ENCODE data around the gene PAX8. TPM values are rescaled to one million over a fixed set of nuclear protein-coding genes. Genes with fewer than 3 reads are reported as not detected.
A peak's percentile ranks its signal among the peaks of the same experiment; 100 is the strongest.

The PAX8 gene
- total RNA-seq, 1 donor from 2014 or later, result 0.60 TPM

DNA sequence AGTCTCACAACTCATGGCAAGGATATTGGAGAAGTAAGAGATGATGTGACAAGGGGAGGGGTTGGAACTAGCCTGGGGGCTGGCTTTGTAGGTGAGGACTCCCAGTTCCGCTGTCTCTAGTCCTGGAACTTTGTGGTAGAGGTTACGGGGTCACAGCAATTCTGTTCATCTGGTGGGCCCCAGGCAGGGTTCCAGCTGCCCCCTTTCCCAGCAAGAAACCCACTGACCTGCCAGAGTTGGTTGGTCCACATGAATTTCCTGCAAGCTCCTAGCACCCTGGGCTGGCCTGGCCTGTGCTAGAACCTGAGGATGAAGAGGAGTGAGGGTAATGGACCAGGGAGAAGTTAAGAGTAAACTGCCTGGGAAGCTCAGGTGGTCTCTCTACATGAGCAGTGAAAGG is 63.7 kb downstream of the PAX8 start:
- ATAC-seq, result no peak
- intact Hi-C loops (cut with DNase I), result no loop called here
- DNase-seq (ENCODE audit: missing footprints), result no peak

DNA sequence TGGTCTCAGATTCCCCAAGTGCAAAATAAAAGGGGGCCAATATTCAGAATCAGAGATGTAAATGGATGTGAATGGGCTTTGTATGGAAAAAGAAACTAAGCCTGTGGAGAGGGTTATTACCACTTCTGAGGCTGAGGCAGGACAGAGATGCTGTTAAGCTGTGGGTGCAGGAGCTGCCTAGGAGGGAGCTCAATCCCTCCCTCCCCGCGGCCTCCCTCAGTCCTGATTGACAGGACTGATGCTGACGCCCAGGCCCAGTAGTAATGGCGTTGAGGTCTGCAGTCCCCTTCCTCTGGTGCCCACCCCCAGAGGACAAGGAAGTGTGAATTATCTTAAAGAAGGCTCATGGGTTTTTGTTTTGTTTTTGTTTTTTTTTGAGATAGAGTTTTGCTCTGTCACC is 64.6 kb downstream of the PAX8 start:
- no peak for DNase-seq (ENCODE audit: missing footprints)

DNA sequence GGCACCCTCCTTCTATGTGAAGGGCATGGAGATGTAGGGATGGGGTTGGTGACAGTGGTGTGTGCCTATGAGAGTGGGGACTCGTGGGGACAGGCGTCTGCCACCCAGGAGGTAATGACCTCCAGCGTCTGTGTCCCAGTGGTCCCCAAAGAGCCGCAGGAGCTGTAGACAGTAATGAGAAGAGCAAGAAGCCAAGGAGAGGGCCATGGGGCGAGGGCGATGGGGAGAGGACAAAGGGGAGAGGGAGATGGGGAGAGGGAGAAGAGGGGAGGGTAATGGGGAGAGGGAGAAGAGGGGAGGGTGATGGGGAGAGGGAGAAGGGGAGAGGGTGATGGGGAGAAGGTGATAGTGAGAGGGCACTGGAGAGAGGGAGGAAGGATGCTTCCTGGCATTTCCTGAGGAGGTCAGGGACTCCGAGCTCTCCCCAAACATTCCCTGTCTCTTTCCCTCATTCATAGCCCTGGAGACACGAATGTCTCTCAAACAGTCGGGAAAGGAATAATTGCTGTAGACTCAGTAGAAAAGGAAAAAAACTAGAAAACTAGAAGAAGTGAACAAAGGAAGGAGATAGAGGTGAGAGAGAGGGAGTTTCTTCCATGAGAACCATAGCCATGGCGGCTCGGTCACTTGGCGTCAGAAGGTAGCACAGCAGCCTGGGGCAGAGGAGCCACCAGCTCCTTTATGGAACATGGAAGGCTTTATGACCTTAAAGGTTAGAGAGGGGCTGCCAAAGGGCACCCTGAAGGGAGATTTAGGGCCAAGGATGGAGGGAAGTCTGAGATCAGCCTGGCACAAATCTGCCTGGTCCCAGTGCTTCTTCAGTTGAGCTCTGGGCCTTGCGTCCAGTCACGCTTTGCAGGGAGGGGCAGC is 65.4 kb downstream of the PAX8 start:
- ATAC-seq, result no peak
- no peak for DNase-seq (ENCODE audit: missing footprints)
- intact Hi-C loops (cut with DNase I), result no loop called here

More for the DNA sequence above, 64.6 kb downstream of the PAX8 start:
- no peak for ATAC-seq
- intact Hi-C loops (cut with DNase I), result no loop called here

DNA sequence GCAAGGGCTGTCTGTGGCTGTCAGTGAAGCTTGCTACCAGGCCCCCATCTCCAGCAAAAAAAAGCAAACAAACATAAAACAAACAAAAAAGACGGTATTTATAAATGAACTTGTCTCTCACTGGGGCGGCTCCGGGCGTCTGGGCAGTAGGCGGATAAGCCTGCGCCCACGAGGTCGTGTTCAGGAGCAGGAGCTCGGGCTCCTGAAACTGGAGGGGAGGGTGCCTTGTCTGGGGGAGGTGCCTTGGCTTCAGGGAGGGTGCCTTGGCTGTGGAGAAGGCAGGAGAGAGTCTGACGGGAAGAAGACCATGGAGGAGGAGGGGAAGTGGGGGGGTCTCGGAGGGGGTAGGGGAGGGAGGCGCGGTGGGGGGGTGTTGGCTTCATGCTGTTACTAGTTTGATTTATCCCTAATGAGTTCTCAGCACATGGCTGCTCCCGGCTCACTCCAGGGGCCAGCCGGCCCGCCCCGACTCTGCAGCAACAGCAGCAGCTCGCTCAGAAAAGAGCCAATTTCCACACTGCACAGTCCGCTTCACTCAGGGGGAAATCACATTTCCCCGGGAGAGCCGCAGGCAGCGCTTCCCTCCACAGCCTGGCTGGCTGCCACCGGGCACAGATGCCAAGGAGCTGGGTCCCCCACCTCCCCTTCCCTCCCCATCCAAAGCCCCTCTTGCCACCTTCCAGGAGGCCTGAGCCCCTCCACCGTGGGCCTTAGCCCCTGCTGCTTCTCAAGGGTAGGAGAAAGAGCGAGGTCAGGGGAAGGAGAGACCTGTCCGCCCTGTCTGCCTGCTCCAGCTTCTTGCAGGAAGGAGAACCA is 66.3 kb downstream of the PAX8 start:
- ATAC-seq (peak; percentile 61), DNase-seq (ENCODE audit: missing footprints) (no peak)
- intact Hi-C loops (cut with DNase I), result no loop called here

DNA sequence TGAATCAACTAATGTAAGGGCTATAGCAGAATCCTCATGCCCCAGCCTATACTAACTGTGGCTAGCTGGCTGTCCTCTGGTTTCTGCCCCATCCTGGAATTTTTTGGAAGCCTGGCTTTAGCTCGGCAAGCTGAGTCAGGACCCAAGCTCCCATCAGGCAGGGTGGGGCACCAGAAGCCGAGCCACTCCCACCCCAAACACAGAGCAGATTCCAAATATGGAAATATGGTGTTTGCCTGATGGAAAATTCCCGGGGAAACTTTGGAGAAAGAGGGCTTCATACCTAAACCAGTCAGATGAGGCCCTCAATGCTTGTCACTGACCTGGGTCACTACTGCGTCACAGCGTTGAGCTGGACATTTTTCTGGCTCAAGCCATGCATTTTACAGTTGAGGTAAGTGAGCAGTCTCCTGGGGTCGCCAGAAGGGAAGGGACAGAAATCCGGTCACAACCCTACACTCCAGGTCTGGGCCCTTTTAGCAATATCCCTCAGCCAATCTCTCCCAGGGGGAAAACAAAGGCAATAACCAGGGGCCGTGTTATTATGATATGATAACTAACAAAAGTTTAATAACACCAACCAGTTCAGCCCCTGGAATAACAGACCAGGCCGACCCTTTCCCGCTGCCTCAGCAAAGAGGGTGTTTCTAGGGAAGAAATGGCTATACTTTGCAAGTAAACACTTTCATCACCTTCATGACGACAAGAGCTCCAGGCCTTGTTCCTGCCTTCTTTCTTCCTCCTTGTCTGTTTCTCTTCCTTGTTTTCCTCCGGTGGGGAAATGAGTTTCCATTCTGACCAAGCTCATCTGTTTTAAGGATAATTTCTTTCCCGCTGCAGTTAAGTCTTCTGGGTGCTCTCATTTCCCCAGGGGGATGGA is 67.3 kb downstream of the PAX8 start:
- peak; percentile 53 for ATAC-seq

DNA sequence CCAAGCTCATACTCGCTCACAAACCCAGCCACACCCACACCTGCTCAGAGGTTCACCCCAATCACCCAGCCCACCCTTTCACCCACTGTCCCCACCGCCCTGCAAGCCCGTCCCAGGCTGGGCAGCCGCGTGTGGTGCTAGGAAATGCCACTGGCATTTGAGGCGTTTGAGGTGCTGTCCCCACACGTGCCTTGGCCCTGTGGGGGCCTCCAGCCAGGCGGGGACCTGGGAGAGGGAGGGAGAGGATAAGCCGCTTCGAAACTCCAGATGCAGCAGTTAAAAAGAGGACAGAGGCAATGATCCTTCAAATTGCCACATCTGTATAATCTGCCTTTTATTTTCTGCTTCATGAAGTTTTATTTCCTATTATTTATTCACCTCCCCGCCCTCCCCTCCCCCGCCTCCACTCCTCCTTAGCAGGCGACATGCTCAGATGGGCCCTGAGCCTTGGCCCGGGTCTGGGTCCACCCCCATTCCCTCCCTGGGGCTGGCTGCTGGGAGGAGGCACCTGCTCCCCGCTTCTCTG is 69.0 kb downstream of the PAX8 start:
- intact Hi-C loops (cut with DNase I), result no loop called here
- ATAC-seq (no peak), DNase-seq (ENCODE audit: missing footprints) (no peak)

More for the DNA sequence above, 67.3 kb downstream of the PAX8 start:
- intact Hi-C loops (cut with DNase I), result no loop called here
- no peak for DNase-seq (ENCODE audit: missing footprints)

DNA sequence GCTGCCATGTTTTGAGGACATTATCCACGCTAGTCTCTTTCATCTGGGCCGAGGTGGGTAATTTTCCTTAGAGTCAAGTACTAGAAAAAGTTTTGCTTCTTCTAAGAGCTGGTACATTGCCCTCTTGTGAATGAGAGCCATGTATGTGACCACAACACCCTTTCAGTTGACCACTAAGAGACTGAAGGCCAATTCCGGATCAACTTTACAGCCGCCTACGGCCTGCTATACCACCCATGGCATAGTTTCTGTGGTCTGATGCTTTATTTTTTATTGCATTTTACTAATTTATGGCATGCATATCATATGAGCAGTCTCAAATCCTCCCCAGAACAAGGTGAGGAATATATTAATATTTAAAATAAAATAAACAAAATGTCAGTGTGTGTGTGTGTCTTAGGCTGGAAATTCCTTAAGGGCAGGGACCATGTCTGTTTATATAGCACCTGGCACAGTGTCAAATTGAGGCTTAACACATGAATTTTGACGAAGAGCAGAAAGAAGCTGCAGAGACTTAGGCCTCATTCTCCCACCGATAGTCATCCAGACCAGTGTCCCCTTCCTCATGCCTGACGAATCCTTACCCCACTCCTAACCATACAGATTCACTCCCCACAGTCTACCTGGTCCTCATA is 69.6 kb downstream of the PAX8 start:
- ATAC-seq (no peak), DNase-seq (ENCODE audit: missing footprints) (no peak)
- intact Hi-C loops (cut with DNase I), result no loop called here

DNA sequence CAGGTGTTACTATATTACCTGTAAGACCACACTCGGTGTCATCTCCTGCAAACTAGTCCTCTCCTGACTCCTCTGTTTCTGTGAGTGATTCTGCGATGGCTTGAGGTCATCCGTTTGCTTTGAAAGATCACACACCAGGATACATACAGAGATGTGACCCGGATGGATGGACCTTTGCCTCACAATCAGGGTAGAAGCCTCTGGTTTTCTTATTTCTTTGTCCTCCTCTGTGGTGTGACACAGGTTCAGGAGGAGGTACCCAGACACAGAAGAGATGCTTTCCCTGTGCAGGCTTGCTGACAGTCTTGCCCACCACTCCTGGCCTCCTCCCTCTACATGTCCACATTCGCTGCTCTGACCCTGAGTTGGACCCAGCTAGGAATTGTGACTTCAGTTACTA is 70.3 kb downstream of the PAX8 start:
- no peak for ATAC-seq
- intact Hi-C loops (cut with DNase I), result no loop called here
- no peak for DNase-seq (ENCODE audit: missing footprints)

DNA sequence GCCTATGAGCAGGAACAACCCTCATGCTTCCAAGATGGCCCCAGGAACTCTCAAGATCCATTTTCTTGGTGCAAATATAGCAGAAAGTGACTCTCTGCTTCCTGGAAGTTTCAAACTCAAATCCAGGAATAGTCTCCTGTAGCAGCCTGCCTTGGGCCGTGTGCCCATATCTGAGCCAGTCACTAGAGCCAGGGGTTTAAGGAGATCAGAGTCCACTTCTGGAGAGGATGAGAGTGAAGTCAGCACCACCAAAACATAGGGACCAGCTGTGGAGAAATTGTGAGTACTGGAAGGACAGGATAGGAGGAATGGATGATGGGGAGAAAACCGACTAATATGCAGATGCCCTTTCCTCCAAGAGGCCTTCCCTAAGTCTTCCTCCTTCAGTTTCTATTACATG is 71.7 kb downstream of the PAX8 start:
- ATAC-seq, result no peak
- no peak for DNase-seq (ENCODE audit: missing footprints)
- intact Hi-C loops (cut with DNase I), result no loop called here

DNA sequence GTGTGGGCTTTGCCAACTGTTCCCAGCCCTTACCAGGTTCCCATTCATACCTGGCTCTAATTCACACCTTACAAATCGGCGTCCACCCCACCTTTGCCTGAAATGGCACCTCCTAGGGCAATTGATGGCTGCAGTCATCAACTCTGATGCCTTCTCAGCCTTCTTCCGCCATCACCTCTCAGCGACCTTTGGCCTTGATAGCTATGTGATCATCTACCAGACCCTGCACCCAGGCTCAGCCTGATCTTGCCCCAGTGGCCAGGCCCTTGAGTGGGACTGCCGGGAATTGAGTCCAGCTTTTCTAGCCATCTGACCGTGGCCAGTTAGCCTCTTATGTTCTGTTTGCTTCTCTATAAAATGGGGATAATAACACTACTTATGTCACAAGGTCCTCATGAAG is 72.5 kb downstream of the PAX8 start:
- ATAC-seq (no peak), DNase-seq (ENCODE audit: missing footprints) (no peak)
- intact Hi-C loops (cut with DNase I), result no loop called here

DNA sequence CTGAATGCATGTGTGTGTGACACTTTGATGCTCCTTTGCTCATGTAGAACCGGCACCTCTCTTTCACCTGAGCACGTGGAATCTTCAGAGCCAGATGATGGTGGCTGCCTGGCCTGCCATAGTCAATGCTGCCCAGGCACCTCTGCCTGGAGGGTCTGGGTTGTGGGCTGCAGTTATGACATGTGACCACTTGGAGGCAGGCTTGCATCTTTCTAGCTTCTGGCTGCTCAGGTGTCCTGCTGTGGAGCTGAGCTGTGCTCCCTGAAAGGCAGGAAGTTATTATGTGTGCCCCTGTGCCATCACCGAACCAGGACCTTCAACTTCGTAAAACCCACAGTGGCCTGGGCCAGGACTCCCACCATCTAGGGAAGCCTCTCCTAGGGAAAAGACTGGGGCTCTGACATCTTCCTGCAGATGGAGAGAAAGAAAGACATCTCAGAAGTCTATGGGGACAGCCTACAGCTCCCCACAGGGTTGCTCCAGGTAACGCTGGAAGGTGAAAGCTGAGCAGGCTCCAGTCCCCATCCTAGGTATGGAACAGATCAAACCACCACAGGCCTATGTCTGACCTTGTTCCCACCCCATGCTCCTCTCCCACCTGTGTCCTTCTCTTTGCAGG is 74.7 kb downstream of the PAX8 start:
- ATAC-seq (peak; percentile 58), DNase-seq (ENCODE audit: missing footprints) (peak; percentile 80)
- intact Hi-C loops (cut with DNase I), result loop anchor here (1.0 to 2.0 kb wide), 2 partner anchors 45 to 166 kb away; no protein-coding TSS in a partner anchor

DNA sequence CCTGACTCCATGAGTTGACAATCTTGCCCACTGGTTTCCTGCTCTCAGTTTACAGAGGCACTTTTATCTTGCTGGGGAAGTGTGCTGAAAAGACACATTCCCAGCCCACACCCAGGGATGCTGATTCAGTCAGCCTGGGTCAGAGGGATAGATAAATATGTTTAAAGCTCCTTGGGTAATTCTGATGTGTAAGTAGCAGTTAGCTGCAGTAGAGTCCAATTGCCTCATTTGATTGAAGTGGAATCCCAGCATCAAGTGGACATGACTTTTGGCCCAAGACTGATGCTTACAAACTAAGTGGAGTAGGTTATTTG is 75.5 kb downstream of the PAX8 start:
- ATAC-seq (no peak), DNase-seq (ENCODE audit: missing footprints) (no peak)
- intact Hi-C loops (cut with DNase I), result no loop called here

DNA sequence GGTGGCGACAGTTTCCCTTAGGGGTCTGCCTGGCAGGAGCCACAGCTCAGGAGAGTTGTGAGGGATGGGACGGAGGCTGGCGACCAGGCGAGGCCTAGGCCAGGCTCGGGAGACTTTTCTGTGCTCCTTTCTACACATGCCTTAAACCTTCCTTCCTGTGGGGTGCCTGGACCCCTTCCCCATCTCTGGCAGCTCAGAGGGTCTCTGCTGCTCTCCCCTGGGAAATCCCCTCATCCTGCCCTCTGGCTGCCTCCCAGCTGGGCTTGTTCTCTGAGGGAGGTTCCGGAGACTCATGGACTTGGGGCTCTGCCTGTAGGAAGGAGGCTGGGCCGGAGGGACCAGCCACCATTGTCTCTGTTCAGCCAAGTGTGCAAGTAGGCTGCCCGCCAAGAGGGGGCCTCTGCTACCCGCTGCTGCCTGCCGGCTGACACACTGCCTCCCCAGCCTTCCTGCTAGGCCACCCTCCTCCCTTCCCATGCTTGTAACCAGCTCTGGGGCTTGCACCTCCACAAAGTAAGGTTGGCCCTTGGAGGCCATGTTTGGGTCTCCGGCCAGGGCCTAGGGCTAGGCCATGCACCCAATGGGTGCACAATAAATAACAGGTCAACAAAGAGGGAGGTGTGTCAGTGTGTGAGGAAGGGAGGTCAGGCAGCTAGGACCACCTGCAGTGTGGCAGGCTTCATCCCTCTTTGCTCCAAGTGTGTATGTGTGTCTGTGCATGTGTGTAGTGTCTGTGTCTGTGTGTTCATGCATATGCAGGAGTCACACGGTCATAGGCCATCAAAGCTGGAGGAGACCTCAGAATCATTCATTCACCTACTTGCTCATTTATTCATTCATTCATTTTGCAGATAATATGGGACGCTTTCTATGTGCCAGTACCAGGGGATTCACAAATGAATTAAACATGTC is 76.2 kb downstream of the PAX8 start:
- ATAC-seq (no peak), DNase-seq (ENCODE audit: missing footprints) (no peak)
- intact Hi-C loops (cut with DNase I), result no loop called here

DNA sequence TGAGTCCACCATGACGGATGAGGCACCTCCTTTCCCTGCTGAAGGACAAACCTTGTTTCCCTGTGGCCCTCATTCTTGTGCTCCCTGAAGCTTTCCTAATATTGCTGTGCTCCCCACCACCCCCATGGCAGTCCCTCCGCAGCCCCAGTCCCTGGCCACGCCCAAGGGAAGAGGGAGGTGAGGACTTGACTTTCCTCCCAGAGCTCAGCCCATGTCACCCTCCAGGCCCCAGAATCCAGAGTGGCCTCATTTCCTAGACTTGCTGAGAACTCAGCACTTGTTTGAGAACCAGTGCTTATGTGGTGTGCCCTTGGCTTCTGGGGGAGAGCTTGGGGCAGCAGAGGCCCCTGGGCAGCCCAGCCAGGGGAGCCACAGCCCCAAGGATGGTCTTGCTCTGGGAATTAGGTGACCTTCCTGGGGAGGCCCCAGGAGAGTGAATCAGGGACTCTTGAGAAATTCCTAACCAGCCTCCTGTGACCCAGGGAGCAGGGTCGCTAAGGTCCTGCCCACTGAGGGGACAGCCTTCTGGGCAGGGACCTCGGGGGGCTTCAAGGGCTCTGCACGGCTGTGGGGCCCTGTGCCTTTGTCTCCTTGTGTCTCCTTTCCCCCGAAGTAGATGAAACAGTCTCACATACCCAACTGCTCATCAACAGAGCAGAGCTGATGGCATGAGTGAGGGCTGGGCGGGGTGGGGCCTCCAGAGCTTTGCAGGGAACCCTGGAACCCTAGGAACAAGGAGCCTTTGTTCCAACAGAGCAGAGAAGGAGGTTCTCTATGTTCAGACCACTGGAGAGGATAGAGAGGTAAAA is 77.0 kb downstream of the PAX8 start:
- no peak for ATAC-seq

DNA sequence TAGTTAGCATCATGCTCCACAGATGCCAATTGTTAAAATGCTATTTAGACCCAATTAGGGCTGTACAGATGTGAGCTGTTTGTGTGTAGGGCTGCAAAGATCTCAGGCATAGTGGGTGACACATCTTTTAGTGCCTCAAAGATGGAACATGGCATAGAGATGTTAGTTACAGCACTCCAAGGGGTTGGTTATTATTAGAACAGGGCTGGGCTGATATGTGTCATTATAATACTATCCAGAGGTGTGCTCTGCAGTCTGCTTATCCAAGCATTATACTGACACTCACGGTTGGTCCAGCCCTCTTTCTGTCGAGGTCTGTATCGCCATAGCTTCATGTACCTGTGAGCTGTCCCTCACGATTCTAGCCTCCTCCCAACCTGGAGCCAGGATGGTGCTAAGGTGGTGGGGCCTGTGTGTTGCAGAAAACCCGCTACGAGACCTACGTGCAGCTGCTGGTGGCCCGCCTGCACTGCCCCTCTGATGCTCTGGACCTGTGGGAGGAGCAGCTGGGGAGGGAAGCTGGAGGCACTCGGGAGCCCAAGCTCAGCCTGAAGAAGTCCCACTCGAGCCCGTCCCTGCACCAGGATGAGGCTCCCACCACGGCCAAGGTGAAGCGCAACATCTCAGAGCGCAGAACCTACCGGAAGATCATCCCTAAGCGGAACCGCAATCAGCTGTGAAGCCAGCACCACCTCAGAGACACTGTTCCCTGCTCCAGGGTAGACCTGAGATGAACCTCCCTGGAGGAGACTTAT is 77.8 kb downstream of the PAX8 start:
- intact Hi-C loops (cut with DNase I), result no loop called here
- DNase-seq (ENCODE audit: missing footprints) (no peak), ATAC-seq (no peak)

More for the DNA sequence above, 77.0 kb downstream of the PAX8 start:
- no peak for DNase-seq (ENCODE audit: missing footprints)
- intact Hi-C loops (cut with DNase I), result no loop called here

DNA sequence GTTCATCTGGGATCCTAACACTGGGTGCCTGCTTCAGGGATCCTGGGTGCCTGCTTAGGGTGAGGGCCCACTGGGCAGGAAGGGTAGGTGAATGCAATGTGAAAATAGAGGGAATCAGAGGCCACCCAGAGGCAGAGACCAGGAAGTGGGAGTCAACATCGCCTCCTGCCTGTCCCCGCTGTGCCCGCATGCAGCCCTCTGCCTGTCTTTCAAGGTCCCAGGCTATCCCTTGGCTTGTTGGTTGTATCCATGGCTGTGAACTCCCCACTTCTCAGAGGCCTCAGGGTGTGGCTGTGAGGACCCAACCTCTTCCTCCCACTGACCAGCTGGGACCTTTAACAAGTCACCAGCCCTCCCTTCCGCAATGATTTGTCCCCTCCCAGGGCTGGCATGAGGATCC is 78.5 kb downstream of the PAX8 start:
- DNase-seq (ENCODE audit: missing footprints), result no peak
- intact Hi-C loops (cut with DNase I), result no loop called here
- no peak for ATAC-seq
